Endothelial cell (in vitro differentiated cells): ENCODE results near the gene JOSD1. TPM values are rescaled to one million over a fixed set of nuclear protein-coding genes. Genes with fewer than 3 reads are reported as not detected.

ENCODE experiments used
- DNase-seq: peaks from one replicate; pipeline ENCODE4 v3.0.0; 2021; ENCODE audit warnings: low spot score
- H3K27ac Mint-ChIP-seq: one replicate; pipeline ENCODE4 v1.8.0; 2021; ENCODE audit warnings: mixed read lengths, inconsistent platforms; ENCODE audit not compliant: unreplicated experiment
- H3K27me3 Mint-ChIP-seq: one replicate; pipeline ENCODE4 v1.8.0; 2021; ENCODE audit warnings: mild to moderate bottlenecking, moderate library complexity, mixed read lengths, inconsistent platforms; ENCODE audit not compliant: unreplicated experiment
- H3K36me3 Mint-ChIP-seq: one replicate; pipeline ENCODE4 v1.8.0; 2021; ENCODE audit warnings: mild to moderate bottlenecking, low read depth, mixed read lengths, inconsistent platforms; ENCODE audit not compliant: unreplicated experiment
- H3K4me1 Mint-ChIP-seq: one replicate; pipeline ENCODE4 v1.8.0; 2021; ENCODE audit warnings: mild to moderate bottlenecking, mixed read lengths, inconsistent platforms; ENCODE audit not compliant: unreplicated experiment
- H3K4me3 Mint-ChIP-seq: one replicate; pipeline ENCODE4 v1.8.0; 2021; ENCODE audit warnings: mild to moderate bottlenecking, mixed read lengths, inconsistent platforms; ENCODE audit not compliant: unreplicated experiment
- H3K9me3 Mint-ChIP-seq: one replicate; pipeline ENCODE4 v1.8.0; 2021; ENCODE audit warnings: mixed read lengths, inconsistent platforms; ENCODE audit not compliant: unreplicated experiment
- CTCF ChIP-seq: fragments of 200-600 bp; sonication (generic); IDR thresholded peaks from one replicate; pipeline ENCODE4 v1.5.0; 2021; ENCODE audit warnings: antibody characterized with exemption; ENCODE audit not compliant: unreplicated experiment
- total RNA-seq: library from RNA; stranded (reverse); fragmentation: NEBNext Ultra II Directional; extraction: Animal tissue kit (Norgen Biotek cat#: 25700); gene quantifications from one replicate; pipeline ENCODE4 v1.2.1, GENCODE V29; 2021; ENCODE audit not compliant: unreplicated experiment

JOSD1 gene
- total RNA-seq, 1 donor from 2014 or later, result 49.6 TPM

- no peaks in the 10 kb centered on the region for H3K9me3 Mint-ChIP-seq
- peaks cover 48% of the 10 kb centered on the region for H3K36me3 Mint-ChIP-seq
- peak; percentile 77 for TF ChIP-seq CTCF
- H3K4me3 Mint-ChIP-seq, result no peak overlapping the region
- H3K27me3 Mint-ChIP-seq, result peaks cover 9% of the 10 kb centered on the region
- peak; percentile 51 for DNase-seq
- H3K27ac Mint-ChIP-seq, result no peak overlapping the region
- peaks cover 23% of the 10 kb centered on the region for H3K4me1 Mint-ChIP-seq
These were observed 32.6 kb upstream of the JOSD1 start for GRCh38 chr22:38733329-38733723.

- Mint-ChIP-seq H3K27ac (no peak overlapping the region), H3K27me3 (peaks cover 10% of the 10 kb centered on the region), H3K4me1 (peaks cover 16% of the 10 kb centered on the region), H3K9me3 (no peaks in the 10 kb centered on the region), H3K36me3 (peaks cover 43% of the 10 kb centered on the region), H3K4me3 (no peak overlapping the region)
- DNase-seq, result no peak
- TF ChIP-seq CTCF, result no peak
These were observed 31.6 kb upstream of the JOSD1 start for GRCh38 chr22:38732251-38732815.

- Mint-ChIP-seq H3K9me3 (no peaks in the 10 kb centered on the region), H3K4me1 (peaks cover 10% of the 10 kb centered on the region), H3K4me3 (no peak overlapping the region), H3K27me3 (peaks cover 10% of the 10 kb centered on the region), H3K27ac (no peak overlapping the region), H3K36me3 (peaks cover 43% of the 10 kb centered on the region)
- TF ChIP-seq CTCF, result no peak
- DNase-seq, result no peak
These were observed 31.0 kb upstream of the JOSD1 start for GRCh38 chr22:38731703-38732161.

GRCh38 chr22:38730411-38730871, 29.7 kb upstream of the JOSD1 start:
- H3K27me3 Mint-ChIP-seq, result peaks cover 10% of the 10 kb centered on the region
- peak overlapping the region; percentile 34 for H3K4me3 Mint-ChIP-seq
- H3K4me1 Mint-ChIP-seq, result peaks cover 9% of the 10 kb centered on the region
- DNase-seq, result no peak
- no peak for TF ChIP-seq CTCF
- no peaks in the 10 kb centered on the region for H3K9me3 Mint-ChIP-seq
- H3K36me3 Mint-ChIP-seq, result peaks cover 47% of the 10 kb centered on the region
- H3K27ac Mint-ChIP-seq, result no peak overlapping the region

- peak overlapping the region; percentile 34 for H3K4me3 Mint-ChIP-seq
- peaks cover 49% of the 10 kb centered on the region for H3K36me3 Mint-ChIP-seq
- no peak for DNase-seq
- no peaks in the 10 kb centered on the region for H3K9me3 Mint-ChIP-seq
- H3K27me3 Mint-ChIP-seq, result peaks cover 8% of the 10 kb centered on the region
- TF ChIP-seq CTCF, result no peak
- H3K4me1 Mint-ChIP-seq, result peaks cover 12% of the 10 kb centered on the region
- no peak overlapping the region for H3K27ac Mint-ChIP-seq
These were observed 29.2 kb upstream of the JOSD1 start for GRCh38 chr22:38729946-38730345.
